HG02884 (cell line): ENCODE data around the gene KCMF1.
"Not testable (repeated sequence)": the region's sequence is repeated elsewhere in the genome, so short reads cannot be mapped to it uniquely, and the experiment has no call there.

Experiments
- ATAC-seq: cut with Tn5 transposase; IDR thresholded peaks from one replicate; pipeline ENCODE4 v1.9.1; 2021; ENCODE audit warnings: mild to moderate bottlenecking, moderate library complexity; ENCODE audit not compliant: unreplicated experiment

The KCMF1 gene

DNA sequence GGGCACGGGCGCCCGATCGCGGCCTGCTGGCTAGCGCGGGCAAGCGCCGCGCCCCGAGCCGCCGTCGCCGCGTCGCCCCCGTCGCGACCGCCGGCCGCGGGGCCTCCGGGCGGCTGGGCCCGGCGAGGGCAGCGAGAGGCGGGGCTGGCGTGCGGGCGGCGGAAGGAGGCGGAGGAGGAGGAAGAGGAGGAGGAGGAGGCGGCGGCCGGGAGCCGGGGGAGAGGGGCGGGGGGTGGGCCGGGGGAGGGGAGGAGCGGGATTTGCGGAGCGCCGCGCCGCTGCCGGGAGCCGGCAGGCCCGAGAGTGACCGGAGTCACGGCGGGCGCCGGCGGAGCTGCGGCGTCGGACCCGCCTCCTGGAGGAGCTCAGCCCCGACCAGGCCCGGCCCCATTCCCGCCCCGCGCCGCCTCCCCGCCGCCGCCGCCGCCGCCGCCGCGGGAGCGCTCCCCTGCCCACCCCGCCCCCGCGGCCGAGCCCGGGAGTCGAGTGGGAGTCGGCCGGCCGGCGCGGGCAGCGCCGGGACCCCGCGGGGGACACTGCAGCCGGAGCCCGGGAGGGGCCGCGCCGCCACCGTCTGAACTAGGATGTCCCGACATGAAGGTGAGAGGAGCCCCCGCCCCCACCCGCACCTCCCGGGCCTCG is at the start of gene KCMF1:
Gene KCMF1 (plus strand): TSS at position 294 of the 642 bp plus-strand sequence. CDS start 291 bp downstream, at position 585.
- ATAC-seq: peak; percentile 39

DNA sequence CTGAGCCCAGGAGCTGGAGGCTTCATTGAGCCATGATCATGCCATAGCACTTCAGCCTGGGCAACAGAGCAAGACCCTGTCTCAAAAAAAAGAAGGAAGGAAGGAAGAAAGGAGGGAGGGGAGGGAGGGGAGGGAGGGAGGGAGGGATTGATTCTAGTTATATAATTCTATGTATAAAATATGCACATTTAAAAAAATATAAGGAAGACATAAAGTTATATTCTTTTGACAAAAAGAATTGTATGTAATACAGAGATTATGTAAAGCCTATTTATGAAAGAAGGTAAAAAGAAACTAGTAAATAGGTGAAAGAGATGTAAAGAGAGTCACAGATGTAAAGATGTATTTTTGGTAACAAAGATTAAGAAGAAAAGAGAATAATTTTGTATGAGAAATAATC is 48.0 kb upstream of the KCMF1 start:
- no peak for ATAC-seq

DNA sequence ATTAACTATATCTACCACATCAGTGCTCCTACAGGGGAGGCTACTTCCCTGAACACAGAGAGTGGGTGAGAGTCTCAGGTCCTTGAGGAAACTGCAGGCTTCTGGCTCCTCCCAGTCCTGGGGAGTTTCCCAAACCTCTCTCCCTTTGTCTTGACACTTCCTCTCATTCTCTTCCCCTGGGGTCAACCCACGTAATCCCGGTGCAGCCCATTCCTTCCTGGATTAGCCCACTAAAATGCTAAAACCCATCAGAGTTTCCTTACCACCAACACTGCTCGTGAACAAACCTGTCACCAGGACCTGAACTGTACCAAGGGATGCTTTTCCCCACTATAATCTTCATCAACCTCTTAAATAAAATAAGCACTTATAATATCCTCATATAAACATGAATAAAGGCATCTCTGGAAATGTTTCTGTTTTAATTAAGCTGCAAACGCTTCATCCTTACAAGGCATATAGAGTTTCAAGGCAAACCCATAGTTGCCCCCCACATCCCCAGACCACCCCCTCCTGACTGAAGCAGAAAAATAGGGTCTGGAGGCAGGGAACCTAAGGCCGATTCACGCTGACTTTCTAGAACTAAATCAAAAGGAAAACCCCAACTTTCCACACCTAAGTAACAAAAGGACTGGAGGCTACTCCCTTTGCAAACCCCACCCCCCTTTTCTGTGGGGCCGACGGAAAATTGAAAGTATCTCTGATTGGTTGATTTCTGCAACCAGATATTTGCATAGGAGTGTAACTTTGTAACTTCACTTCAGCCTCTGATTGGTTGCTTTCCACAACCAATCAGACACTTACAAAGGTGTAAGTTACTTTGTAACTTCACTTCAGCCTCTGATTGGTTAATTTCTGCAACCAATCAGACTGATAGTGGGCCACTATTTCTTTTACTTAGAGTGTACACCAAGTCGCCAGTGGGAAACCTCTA is 46.5 kb upstream of the KCMF1 start:
- ATAC-seq: peak; percentile 21

DNA sequence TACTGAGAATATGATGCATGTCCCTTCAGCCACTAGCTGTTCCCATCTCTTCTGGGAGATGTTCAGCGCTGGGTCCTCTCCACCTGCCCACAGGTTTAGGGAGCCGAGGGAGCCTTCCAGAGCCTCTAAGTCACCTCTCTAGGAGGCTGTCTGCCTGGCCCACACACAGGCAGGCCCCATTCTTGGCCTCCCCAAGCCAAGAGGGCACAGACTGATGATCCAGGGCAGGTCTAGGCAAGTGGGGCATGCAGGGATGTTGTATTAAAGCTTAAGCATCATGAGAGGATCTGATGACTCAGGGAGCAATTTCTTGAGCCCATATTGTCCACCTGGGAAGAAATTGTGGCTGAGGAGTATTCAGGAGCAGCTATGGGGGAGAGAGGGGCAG is 45.6 kb upstream of the KCMF1 start:
- ATAC-seq: no peak

DNA sequence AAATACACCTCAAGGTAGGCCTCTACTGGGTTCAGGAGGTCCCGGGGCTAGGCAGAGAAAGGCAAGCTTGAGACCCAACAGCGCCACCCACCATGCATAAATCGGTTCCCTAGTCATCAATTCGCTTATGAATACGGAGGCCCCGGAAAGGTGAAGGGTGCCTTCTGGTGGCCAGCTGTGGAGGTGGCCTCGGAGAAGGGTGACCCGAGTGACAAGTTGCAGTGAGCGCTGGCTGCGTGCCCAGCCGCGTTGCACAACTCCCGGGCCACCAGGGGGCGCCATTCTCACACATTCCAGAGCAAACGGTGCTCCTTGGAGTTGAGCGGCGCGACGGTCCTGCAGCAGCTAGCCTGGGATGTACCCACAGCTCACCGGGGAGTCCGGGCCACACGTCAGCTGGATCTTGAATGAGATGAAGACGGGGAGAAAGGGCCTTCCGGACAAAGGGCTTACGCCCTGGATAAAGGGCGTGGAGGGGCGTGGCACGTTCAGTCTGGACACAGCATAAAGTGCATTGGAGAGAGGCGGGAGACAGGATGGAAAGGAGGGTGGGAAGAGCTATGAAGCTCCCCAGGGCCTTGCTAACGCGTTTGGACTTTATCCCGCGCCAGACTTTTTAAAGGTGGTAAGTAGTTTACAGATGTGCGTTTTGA is 45.1 kb upstream of the KCMF1 start:
- peak; percentile 65 for ATAC-seq

DNA sequence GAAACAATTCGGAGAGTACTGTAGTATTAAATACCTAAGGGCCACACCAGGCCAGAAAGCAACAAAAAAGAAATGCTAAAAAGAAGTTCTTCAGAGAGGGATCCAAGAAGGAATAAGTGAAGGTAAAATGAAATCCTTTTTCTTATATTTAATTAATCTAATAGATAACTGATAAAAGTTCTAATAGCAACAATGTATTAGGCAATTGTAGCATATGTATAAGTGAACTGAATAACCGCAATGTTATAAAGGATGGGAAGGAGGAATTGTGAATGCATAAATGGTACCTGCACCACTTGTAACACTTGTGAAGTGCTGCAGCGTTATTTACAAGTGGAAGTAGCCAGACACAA is 43.7 kb upstream of the KCMF1 start:
- ATAC-seq: no peak

DNA sequence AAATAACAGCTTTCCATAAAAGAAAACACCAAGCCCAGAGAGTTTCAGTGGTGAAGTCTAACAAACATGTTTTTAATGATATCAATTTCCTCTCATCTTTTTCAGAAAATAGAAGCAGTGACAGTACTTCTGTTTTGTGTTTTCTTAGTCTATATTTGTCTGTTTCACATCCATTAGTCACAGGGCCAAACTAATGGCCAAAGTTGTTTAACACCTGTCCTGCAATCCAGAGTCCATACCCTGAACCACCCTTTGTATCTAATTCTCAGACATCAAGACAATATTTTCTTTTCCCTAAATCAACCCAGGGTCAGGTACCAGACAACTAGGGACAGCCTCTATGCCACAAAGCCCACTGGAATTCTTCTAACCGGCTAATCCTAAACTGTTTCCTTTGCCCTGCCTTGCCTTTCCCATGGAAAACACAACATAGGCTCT is 39.6 kb upstream of the KCMF1 start:
- peak; percentile 58 for ATAC-seq

DNA sequence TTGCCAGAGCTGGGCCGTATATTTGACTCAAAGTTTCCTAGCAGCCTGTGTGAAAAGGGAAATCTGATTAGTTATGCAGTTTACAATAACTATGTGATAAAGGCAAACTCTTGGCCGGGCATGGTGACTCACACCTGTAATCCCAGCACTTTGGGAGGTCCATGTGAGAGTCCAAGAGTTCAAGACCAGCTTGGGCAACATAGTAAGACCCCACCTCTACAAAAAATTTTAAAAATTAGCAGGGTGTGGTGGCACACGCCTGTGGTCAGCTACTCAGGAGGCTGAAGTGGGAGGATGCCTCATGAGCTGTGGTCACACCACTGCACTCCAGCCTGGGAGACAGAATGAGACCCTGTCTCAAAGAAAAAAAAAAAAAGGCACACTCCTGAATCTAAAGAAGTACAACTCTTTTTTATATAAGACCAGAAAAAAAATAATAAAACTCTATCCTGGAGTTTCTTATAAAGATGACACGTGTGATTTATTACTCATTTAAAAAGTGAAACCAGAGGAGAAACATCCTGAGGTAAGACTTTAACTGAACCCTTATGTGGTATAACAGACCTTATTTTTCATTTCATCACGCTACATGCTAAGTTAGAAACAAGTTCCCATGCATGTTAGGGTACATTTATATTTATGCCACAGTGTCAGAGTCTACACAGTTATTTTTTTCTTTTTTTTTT is 32.6 kb upstream of the KCMF1 start:
- peak; percentile 32 for ATAC-seq

DNA sequence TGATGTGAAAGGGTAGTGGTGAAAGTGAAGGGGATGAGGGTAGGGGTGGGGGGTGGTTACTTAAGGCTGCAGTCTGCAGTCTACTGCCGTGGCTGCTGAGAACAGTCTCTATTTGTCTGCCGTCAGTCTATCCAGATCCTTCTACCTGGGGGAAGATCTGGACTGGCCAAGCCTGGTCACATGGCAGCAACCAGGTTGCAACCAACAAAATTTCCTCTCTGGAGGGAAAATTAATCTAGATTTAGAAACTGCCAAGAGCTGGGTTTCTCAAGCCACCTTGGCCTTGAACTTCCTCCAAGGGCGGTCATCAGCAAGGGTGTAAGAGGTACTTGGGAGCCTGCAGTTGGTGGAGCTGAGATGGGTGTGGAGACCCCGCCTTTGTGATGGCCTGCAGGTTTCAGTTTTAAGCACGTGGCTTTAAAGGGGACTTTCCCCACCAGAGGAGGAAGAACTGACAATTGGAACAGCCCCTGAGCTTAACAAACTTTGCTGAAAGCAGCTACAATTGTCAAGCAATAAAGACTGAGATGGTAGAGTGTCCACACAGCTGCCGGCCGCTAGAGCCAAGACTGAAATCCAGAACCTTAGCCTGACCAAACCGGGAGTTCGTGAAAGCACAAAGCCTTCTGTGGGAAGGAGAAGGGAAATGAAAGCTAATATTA is 31.4 kb upstream of the KCMF1 start:
- ATAC-seq: peak; percentile 73

DNA sequence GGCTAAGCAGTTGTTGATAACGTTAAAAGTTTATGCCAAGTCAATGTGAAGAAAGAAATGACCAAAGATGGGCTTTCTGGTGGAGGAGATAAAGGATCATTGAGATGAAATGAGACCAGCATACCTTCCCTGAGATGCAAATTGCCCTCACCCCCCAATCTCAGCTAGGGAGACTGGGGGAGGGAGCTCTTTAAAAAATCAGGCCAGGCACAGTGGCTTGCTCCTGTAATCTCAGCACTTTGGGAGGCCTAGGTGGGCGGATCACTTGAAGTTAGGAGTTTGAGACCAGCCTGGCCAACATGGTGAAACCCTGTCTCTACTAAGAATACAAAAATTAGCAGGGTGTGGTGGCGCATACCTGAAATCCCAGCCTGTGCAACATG is 30.9 kb upstream of the KCMF1 start:
- ATAC-seq: peak; percentile 6

DNA sequence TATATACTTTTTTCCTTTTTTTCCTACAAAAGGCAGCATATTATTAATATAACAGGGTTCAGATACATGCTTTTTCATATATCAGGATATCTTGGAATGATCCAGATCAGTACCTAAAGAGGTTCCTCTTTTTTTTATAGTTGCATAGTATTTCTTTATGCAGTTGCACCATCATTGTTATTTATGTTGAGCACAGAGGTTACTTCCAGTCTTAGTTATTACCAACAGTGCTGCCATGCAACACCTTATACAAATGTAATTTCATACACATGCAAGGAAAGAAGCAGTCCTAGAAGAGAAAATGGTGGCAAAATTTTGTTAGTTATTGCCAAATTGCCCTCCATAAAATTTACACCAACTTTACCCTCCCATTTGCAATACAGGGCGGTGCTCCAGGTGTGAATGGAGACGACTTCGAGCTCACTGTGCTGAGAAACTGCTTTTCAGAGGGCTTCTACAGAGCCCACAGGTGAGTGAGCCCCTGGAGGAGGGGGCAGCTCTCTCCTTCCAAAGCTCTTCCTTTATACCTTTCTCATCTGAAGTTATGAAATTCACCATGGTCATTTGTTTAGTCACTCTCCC is 30.0 kb upstream of the KCMF1 start:
- no peak for ATAC-seq

DNA sequence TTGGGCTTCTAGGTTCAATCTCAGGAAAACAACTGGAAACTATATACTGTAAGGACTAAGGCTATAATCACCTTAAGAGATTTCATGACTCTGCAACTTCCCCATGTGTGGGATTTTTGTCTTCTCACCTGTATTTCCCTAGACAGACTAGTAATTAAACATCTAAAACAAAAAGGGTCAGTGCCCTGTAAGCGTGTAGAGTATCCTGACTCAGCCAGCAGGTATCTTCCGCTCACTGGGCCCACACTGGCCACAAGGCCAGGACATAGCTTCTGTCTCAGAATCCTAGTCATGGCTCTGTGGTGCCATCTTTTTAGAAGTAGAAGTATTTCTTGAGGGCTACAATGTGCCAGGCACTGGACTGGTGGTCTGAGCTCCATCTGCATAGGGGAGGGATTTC is 28.8 kb upstream of the KCMF1 start:
- ATAC-seq: no peak

DNA sequence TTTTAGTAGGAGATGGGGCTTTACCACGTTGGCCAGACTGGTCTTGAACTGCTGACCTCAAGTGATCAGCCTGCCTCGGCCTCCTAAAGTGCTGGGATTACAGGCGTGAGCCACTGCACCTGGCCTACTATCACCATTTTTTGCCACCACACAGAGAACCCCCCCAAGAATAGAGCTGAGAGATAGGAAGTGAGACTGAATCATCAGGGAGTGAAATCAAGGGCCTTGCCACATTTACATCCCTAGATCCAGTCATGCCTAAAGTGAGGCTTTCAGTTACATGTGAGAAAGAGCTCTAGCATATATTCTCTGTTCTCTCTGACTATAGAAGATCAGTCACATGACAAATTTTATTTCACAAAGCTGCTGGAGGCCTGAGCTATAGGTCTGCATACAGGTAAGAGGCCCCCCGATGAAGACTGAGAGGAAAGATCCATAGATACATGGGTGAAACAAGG is 28.0 kb upstream of the KCMF1 start:
- peak; percentile 22 for ATAC-seq

DNA sequence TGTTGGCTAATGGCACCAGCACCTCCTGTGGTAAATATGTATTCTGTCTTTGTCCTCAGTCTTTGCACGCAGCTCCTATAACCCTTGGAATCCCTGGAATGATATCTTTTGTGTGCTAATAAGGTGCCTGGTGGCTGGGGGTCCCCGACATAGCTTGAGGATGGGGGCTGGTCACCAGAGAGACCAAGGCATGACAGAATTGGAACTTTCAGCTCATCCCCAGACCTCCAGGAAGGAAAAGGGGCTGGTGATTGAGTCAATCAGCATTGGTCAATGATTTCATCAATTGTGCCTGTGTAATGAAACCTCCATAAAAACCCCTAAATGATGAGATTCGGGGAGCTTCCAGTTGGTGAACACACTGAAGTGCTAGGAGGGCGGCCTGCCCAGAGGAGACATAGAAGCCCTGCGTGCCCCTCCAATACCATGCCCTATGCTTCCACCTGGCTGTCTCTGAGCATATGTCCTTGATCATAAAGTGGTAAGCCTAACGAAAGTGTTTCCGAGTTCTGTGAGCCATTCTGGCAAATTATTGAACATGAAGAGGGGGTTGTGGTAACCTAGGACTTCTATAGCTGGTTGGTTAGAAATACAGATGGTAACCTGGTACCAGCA is 26.6 kb upstream of the KCMF1 start:
- no peak for ATAC-seq

DNA sequence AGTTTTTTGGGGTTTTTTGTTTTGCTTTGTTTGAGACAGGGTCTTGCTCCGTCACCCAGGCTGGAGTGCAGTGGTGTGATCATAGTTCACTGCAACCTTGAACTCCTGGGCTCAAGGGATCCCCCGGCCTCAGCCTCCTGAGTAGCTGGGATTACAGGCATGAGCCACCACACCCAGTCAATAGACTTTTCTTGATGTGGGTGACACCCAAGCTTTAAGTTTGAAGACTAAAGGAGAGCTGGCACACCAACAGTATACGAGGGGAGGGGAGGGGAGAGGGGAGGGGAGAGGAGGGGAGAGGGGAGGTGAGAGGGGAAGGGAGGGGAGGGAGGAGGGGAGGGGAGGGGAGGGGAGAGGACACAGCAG is 25.1 kb upstream of the KCMF1 start:
- ATAC-seq: not testable (repeated sequence)

DNA sequence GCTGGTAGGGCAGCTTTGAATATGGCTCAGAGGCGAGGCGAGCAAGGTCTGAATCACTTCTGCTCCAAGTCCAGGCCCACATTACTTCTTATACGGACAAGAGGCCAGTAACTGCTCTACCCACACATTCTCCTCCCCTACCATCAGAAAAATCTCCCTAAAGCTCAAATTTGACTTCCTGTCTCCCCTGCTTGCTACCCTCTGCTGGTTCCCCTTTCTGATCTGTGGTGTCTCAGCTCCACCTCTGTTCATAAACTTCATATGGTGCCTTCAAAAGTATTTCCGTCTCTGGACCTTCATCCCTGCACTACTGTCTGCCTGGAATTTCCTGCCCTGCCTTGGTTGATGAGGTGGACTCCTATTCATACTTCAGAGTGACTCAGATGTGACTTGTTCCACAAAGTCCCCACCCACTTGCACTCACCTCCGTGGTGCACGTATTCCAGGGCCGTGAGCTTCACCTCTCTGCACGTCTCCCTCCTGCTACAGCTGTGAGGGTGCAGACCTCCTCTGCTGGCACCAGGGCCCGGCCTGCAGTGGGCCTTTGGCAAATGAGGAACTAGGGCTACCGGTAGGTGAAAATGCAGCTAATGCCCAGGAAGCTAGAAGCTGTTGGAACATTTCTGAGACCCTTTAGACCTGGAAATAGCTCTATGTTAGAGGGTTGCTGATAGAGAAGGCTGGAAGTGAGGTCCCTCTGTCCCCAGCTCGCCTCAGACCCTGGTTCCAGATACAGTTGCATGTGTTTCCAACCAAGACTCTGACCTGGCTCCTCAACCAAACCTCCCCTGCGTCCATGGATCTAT is 24.6 kb upstream of the KCMF1 start:
- ATAC-seq: peak; percentile 66

DNA sequence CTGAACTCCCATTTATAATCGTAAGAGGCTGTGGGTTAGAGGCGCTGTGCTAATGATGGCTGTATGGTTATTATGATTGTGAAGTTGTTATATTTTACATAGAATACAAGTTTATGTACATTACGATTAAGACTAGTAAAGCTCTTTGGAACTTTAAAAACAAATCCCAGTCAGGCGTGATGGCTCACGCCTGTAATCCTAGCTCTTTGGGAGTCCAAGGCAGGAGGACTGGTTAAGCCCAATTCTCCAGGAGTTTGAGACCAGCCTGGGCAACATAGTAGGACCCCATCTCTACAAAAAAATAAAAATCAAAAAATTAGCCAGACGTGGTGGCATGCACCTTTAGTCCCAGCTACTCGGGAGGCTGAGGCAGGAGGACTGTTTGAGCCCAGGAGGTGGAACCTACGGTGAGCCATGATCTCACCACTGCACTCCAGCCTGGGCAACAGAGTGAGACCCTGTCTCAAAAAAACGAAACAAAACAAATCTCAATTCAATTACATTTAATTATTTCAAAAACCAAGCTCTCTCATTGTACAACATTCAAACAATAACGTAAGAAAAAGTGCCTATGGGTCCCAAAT is 23.9 kb upstream of the KCMF1 start:
- ATAC-seq: no peak

DNA sequence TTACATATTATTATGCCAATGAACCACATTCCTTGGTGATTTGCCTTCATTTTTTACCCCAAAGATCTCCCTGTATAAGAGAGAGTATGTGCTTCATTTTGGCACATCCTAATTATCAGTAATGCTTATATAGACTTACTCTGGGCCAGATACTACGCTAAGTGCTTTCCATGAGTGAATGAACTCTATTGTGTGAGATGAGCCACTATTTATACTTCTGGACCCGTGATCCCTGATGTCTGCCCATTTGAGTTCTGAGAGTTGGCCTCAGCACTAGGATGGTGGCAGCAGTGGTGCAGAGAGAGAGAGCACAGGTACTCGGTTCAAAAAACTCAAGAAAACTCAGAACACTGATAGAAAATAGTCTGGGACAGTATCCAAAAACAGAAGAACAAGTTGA is 17.4 kb upstream of the KCMF1 start:
- ATAC-seq: no peak

DNA sequence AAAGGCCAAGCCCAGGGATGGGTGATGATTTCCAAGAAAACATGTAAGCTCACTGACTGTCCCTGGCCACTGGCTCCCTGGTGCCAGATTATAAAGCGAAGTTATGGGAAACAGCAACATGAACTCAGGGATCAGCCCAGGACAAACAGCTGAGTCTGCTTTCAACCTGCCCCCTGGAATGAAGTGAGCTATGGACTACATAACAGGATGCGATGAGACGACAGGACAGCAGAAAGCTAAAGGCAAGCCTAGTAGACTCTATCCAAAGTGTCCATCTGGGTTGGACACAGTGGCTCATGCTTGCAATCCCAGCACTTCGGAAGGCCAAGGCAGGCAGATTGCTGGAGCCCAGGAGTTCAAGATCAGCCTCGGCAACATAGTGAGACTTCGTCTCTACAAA is 16.6 kb upstream of the KCMF1 start:
- ATAC-seq: no peak
